H1 (cell line): Measurements from ENCODE around the gene STAT5A. TPM values are rescaled to one million over a fixed set of nuclear protein-coding genes. Genes with fewer than 3 reads are reported as not detected.

ENCODE experiments used
- CHD7 ChIP-seq: fragments of 300-600 bp; sonication (generic); IDR thresholded peaks from 2 replicates; pipeline ENCODE4 v1.7.1; 2012; ENCODE audit warnings: low read length, moderate library complexity, mild to moderate bottlenecking, inconsistent platforms; ENCODE audit not compliant: insufficient replicate concordance
- CTBP2 ChIP-seq: IDR thresholded peaks from 2 replicates; pipeline ENCODE4 v1.7.0; 2011; ENCODE audit warnings: borderline replicate concordance, mild to moderate bottlenecking, moderate library complexity, mixed read lengths, low read length; ENCODE audit not compliant: insufficient read depth, insufficient read length
- GTF2F1 ChIP-seq: IDR thresholded peaks from 2 replicates; pipeline ENCODE4 v1.6.1; 2012; ENCODE audit warnings: low read depth, low read length, improper control_type of control experiment, borderline replicate concordance
- NRF1 ChIP-seq: IDR thresholded peaks from 2 replicates; pipeline ENCODE4 v1.6.1; 2011; ENCODE audit warnings: mild to moderate bottlenecking, low read depth, low read length, improper control_type of control experiment
- SP1 ChIP-seq: IDR thresholded peaks from 2 replicates; pipeline ENCODE4 v1.6.1; 2011; ENCODE audit warnings: low read depth, low read length
- polyA plus RNA-seq, 7 experiments: library from polyadenylated mRNA; depleted of rRNA in 3 of 7; stranded (reverse) in 5 of 7; unstranded in 2 of 7; fragments of >200 nt in 5 of 7; fragments of 200-250 nt in 2 of 7; gene quantifications; 1 replicate in 5 of 7; 2 replicates in 1 of 7; 4 replicates in 1 of 7; pipeline versions ENCODE4 v1.2.1 to v1.2.3, GENCODE V29; 2011 to 2013; ENCODE audit warnings: missing spikeins in 2 of 7, mixed read lengths in 2 of 7
- total RNA-seq: library from RNA; stranded (reverse); fragmentation: NEBNext Ultra II Directional; extraction: Animal tissue kit (Norgen Biotek cat#: 25700); gene quantifications from 2 replicates; pipeline ENCODE4 v1.2.1, GENCODE V29; 2021

Gene STAT5A
- total and polyA plus RNA-seq, 2 of the 8 experiments (the other 6 are each of a cell fraction or from before 2014, with no cell fraction given): 4.2 to 5.4 TPM

- TF ChIP-seq CHD7: no peak
- no peak for TF ChIP-seq CTBP2
- TF ChIP-seq NRF1: no peak
- TF ChIP-seq GTF2F1: no peak
- TF ChIP-seq SP1: no peak
- TF ChIP-seq, all 59 proteins: peak for 0
Observed at GRCh38 chr17:42287305-42287976, 857 bp upstream of the STAT5A start (continued).
